HepG2 (cell line): ENCODE results near the gene NFASC.

ENCODE experiments used
- MTA3 ChIP-seq: sonication (generic); formaldehyde crosslinking; IDR thresholded peaks from 2 replicates; pipeline ENCODE4 v1.4.0; 2020; ENCODE audit warnings: missing genetic modification reagents
- NCOA5 ChIP-seq: sonication (generic); formaldehyde crosslinking; IDR thresholded peaks from 2 replicates; pipeline ENCODE4 v1.4.0; 2020; ENCODE audit warnings: missing genetic modification reagents
- SETDB1 ChIP-seq: sonication (generic); formaldehyde crosslinking; IDR thresholded peaks from 2 replicates; pipeline ENCODE4 v1.5.1; 2020; ENCODE audit warnings: missing genetic modification reagents, mild to moderate bottlenecking, borderline replicate concordance
- SRSF1 ChIP-seq: fragments of 200-400 bp; formaldehyde crosslinking; optimal IDR thresholded peaks from 2 replicates; pipeline ENCODE3; 2017; ENCODE audit warnings: mild to moderate bottlenecking, low read depth, low read length, moderate library complexity
- ZBTB3 ChIP-seq: sonication (generic); formaldehyde crosslinking; IDR thresholded peaks from 2 replicates; pipeline ENCODE4 v1.4.0; 2020; ENCODE audit warnings: low read depth, mild to moderate bottlenecking, moderate library complexity, missing genetic modification reagents, borderline replicate concordance
- ZNF121 ChIP-seq: sonication (generic); formaldehyde crosslinking; IDR thresholded peaks from 2 replicates; pipeline ENCODE4 v1.5.0; 2020; ENCODE audit warnings: mild to moderate bottlenecking, missing genetic modification reagents
- ZNF30 ChIP-seq: sonication (generic); formaldehyde crosslinking; IDR thresholded peaks from 2 replicates; pipeline ENCODE4 v1.5.0; 2020; ENCODE audit warnings: mild to moderate bottlenecking, missing genetic modification reagents
- ZNF589 ChIP-seq: sonication (generic); formaldehyde crosslinking; conservative IDR thresholded peaks from 2 replicates; pipeline ENCODE4 v1.8.0; 2022; ENCODE audit warnings: mild to moderate bottlenecking, moderate library complexity, missing genetic modification reagents
- TF ChIP-seq, protein P1 (sequence below): sonication (generic); formaldehyde crosslinking; IDR thresholded peaks from 2 replicates; pipeline ENCODE4 v1.8.1; 2023; ENCODE audit warnings: mild to moderate bottlenecking, inconsistent platforms, moderate library complexity, missing genetic modification reagents, borderline replicate concordance
- TF ChIP-seq, protein P2 (sequence below): sonication (generic); formaldehyde crosslinking; IDR thresholded peaks from 2 replicates; pipeline ENCODE4 v1.5.0; 2020; ENCODE audit warnings: mild to moderate bottlenecking, missing genetic modification reagents, moderate library complexity

DNA sequence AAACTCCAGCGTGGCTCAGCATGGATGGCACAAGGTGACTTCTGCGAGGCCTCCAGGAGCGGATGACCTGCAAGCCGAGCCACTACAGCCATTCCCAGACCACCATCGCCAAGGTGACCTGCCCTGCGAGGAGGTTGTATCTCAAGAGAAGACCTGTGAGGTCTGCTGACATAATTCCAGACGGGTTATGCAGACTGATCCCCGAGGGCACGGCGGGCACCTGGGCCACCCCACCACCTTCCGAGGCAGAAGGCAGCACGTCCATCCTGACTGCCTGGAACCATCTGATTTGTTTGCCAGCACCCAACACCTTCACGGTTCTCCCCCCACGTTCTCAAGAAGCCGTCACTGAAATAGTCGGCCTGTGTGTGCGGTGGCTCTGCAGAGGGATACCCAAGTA, 115.5 kb downstream of the NFASC start:
- TF ChIP-seq SRSF1 (no peak), NCOA5 (CRISPR knock-in tag) (no peak), ZNF30 (no peak), MTA3 (no peak), ZNF121 (CRISPR knock-in tag) (no peak), ZNF589 (no peak), ZBTB3 (no peak), SETDB1 (CRISPR knock-in tag) (no peak)
- TF ChIP-seq, protein P1, sequence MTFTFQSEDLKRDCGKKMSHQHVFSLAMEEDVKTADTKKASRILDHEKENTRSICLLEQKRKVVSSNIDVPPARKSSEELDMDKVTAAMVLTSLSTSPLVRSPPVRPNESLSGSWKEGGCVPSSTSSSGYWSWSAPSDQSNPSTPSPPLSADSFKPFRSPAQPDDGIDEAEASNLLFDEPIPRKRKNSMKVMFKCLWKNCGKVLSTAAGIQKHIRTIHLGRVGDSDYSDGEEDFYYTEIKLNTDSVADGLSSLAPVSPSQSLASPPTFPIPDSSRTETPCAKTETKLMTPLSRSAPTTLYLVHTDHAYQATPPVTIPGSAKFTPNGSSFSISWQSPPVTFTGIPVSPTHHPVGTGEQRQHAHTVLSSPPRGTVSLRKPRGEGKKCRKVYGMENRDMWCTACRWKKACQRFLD (CRISPR knock-in tag), result no peak
- TF ChIP-seq, protein P2, sequence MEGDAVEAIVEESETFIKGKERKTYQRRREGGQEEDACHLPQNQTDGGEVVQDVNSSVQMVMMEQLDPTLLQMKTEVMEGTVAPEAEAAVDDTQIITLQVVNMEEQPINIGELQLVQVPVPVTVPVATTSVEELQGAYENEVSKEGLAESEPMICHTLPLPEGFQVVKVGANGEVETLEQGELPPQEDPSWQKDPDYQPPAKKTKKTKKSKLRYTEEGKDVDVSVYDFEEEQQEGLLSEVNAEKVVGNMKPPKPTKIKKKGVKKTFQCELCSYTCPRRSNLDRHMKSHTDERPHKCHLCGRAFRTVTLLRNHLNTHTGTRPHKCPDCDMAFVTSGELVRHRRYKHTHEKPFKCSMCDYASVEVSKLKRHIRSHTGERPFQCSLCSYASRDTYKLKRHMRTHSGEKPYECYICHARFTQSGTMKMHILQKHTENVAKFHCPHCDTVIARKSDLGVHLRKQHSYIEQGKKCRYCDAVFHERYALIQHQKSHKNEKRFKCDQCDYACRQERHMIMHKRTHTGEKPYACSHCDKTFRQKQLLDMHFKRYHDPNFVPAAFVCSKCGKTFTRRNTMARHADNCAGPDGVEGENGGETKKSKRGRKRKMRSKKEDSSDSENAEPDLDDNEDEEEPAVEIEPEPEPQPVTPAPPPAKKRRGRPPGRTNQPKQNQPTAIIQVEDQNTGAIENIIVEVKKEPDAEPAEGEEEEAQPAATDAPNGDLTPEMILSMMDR (CRISPR knock-in tag), result no peak
